Measurements from ENCODE around the gene IRGM.

DNA sequence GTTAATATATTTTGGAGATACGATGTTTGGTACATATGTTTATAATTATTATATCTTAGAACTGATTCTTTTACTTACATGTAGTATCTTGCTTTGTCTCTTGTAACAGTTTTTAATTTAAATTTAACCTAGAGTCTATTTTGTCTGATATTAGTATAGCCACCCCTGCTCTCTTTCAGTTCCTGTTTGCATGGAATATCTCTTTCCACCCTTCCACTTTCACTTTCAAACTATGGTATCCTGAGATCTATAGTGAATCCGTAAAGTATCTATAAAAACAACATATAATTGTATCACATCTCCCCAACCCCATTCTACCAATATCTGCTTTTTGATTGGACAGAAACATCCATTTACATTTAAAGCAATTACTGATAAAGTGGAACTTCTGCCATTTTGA is 7.2 kb downstream of the IRGM start:
- no peak for TF ChIP-seq POLR2A (IDR thresholded peaks at IDR 0.05; ENCODE audit: extremely low read depth, insufficient read length)
- TF ChIP-seq, protein P1, sequence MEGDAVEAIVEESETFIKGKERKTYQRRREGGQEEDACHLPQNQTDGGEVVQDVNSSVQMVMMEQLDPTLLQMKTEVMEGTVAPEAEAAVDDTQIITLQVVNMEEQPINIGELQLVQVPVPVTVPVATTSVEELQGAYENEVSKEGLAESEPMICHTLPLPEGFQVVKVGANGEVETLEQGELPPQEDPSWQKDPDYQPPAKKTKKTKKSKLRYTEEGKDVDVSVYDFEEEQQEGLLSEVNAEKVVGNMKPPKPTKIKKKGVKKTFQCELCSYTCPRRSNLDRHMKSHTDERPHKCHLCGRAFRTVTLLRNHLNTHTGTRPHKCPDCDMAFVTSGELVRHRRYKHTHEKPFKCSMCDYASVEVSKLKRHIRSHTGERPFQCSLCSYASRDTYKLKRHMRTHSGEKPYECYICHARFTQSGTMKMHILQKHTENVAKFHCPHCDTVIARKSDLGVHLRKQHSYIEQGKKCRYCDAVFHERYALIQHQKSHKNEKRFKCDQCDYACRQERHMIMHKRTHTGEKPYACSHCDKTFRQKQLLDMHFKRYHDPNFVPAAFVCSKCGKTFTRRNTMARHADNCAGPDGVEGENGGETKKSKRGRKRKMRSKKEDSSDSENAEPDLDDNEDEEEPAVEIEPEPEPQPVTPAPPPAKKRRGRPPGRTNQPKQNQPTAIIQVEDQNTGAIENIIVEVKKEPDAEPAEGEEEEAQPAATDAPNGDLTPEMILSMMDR (IDR thresholded peaks at IDR 0.05; ENCODE audit: low read depth, low read length) = no peak
- TF ChIP-seq, protein P2, sequence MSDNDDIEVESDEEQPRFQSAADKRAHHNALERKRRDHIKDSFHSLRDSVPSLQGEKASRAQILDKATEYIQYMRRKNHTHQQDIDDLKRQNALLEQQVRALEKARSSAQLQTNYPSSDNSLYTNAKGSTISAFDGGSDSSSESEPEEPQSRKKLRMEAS (IDR thresholded peaks at IDR 0.05; ENCODE audit: low read depth, low read length) = no peak

Data from NB4 (cell line).